Astrocyte (in vitro differentiated cells and primary cell): Measurements from ENCODE around the gene LEFTY1. TPM values are rescaled to one million over a fixed set of nuclear protein-coding genes. Genes with fewer than 3 reads are reported as not detected.
A peak's percentile ranks its signal among the peaks of the same experiment; 100 is the strongest.

Source experiments
- DNase-seq: peaks from one replicate; pipeline ENCODE4 v3.0.0-alpha.2; 2010; ENCODE audit warnings: low read depth
- FAIRE-seq: peaks from 2 replicates; lab custom pipeline; 2011; peaks lifted over from hg19 to GRCh38; lab: Jason Lieb, UNC
- H2AFZ ChIP-seq: 2 replicates; pipeline ENCODE4 v1.6.0; 2012; ENCODE audit warnings: low read depth, low read length, inconsistent platforms
- H3K27ac ChIP-seq: 2 replicates; pipeline ENCODE4 v1.5.1; 2011; ENCODE audit warnings: low read depth, low read length, inconsistent platforms
- H3K27me3 ChIP-seq: 2 replicates; pipeline ENCODE4 v1.6.0; 2011; ENCODE audit warnings: low read length, inconsistent platforms; ENCODE audit not compliant: insufficient read depth
- H3K36me3 ChIP-seq: 2 replicates; pipeline ENCODE4 v1.5.1; 2011; ENCODE audit warnings: low read length, inconsistent platforms; ENCODE audit not compliant: insufficient read depth
- H3K4me1 ChIP-seq: 2 replicates; pipeline ENCODE4 v1.5.1; 2011; ENCODE audit warnings: low read length, inconsistent platforms; ENCODE audit not compliant: insufficient read depth
- H3K4me2 ChIP-seq: 2 replicates; pipeline ENCODE4 v1.6.0; 2012; ENCODE audit warnings: low read length, inconsistent platforms
- H3K4me3 ChIP-seq: 2 replicates; pipeline ENCODE4 v1.5.1; 2011; ENCODE audit warnings: low read depth, mild to moderate bottlenecking, low read length, inconsistent platforms; ENCODE audit not compliant: insufficient read depth
- H3K79me2 ChIP-seq: 2 replicates; pipeline ENCODE4 v1.6.0; 2012; ENCODE audit warnings: mild to moderate bottlenecking, low read length, inconsistent platforms; ENCODE audit not compliant: insufficient read depth
- H3K9ac ChIP-seq: 2 replicates; pipeline ENCODE4 v1.6.0; 2012; ENCODE audit warnings: mild to moderate bottlenecking, low read length, inconsistent platforms
- H3K9me3 ChIP-seq: 2 replicates; pipeline ENCODE4 v1.5.1; 2012; ENCODE audit warnings: low read depth, mild to moderate bottlenecking, low read length, inconsistent platforms; ENCODE audit not compliant: insufficient read depth
- H4K20me1 ChIP-seq: 2 replicates; pipeline ENCODE4 v1.6.0; 2012; ENCODE audit warnings: low read length, inconsistent platforms; ENCODE audit not compliant: insufficient read depth
- H3K27ac Mint-ChIP-seq: one replicate; pipeline ENCODE4 v1.8.0; 2021; ENCODE audit warnings: mild to moderate bottlenecking, mixed read lengths; ENCODE audit not compliant: unreplicated experiment
- H3K27me3 Mint-ChIP-seq: one replicate; pipeline ENCODE4 v1.8.0; 2021; ENCODE audit warnings: low read depth, mixed read lengths; ENCODE audit not compliant: unreplicated experiment
- H3K36me3 Mint-ChIP-seq: one replicate; pipeline ENCODE4 v1.8.0; 2021; ENCODE audit warnings: low read depth, mixed read lengths; ENCODE audit not compliant: unreplicated experiment
- H3K4me1 Mint-ChIP-seq: one replicate; pipeline ENCODE4 v1.8.0; 2021; ENCODE audit warnings: low read depth, mixed read lengths; ENCODE audit not compliant: unreplicated experiment
- H3K4me3 Mint-ChIP-seq: one replicate; pipeline ENCODE4 v1.8.0; 2021; ENCODE audit warnings: mild to moderate bottlenecking, moderate library complexity, mixed read lengths; ENCODE audit not compliant: unreplicated experiment
- H3K9me3 Mint-ChIP-seq: one replicate; pipeline ENCODE4 v1.8.0; 2021; ENCODE audit warnings: mild to moderate bottlenecking, mixed read lengths; ENCODE audit not compliant: unreplicated experiment
- EZH2 ChIP-seq: IDR thresholded peaks from 2 replicates; pipeline ENCODE4 v1.6.1; 2012; ENCODE audit warnings: mild to moderate bottlenecking, low read length, inconsistent platforms; ENCODE audit not compliant: insufficient read depth
- total RNA-seq: library from RNA; stranded (reverse); gene quantifications from 2 replicates; pipeline ENCODE4 v1.2.1, GENCODE V29; 2021
- TF ChIP-seq, protein P1 (sequence below): IDR thresholded peaks from 2 replicates; pipeline ENCODE4 v1.5.1; 2011; ENCODE audit warnings: low read depth, mild to moderate bottlenecking, inconsistent platforms, low read length, moderate library complexity; ENCODE audit not compliant: insufficient read depth

Gene LEFTY1
- total RNA-seq, 1 donor from 2014 or later = 4.2 TPM

- H3K36me3 Mint-ChIP-seq = peaks cover 1% of the 10 kb centered on the region
- peak overlapping the region; percentile 93 for H3K4me2 ChIP-seq
- no peak overlapping the region for H3K27ac ChIP-seq
- no peak overlapping the region for H3K9ac ChIP-seq
- H3K4me3 ChIP-seq = no peak overlapping the region
- H3K4me1 Mint-ChIP-seq = peaks cover 7% of the 10 kb centered on the region
- H3K4me1 ChIP-seq = peaks cover 9% of the 10 kb centered on the region
- H3K4me3 Mint-ChIP-seq = peak overlapping the region; percentile 89
- H3K9me3 ChIP-seq = no peaks in the 10 kb centered on the region
- DNase-seq (no peak), FAIRE-seq (no peak)
- H2AFZ ChIP-seq = no peak overlapping the region
- no peak overlapping the region for H3K27ac Mint-ChIP-seq
- no peaks in the 10 kb centered on the region for H3K36me3 ChIP-seq
- H3K79me2 ChIP-seq = no peaks in the 10 kb centered on the region
- H3K9me3 Mint-ChIP-seq = no peaks in the 10 kb centered on the region
- no peaks in the 10 kb centered on the region for H3K27me3 ChIP-seq
- peaks cover 49% of the 10 kb centered on the region for H4K20me1 ChIP-seq
- peaks cover 2% of the 10 kb centered on the region for H3K27me3 Mint-ChIP-seq
- TF ChIP-seq EZH2 = no peak
- TF ChIP-seq, protein P1, sequence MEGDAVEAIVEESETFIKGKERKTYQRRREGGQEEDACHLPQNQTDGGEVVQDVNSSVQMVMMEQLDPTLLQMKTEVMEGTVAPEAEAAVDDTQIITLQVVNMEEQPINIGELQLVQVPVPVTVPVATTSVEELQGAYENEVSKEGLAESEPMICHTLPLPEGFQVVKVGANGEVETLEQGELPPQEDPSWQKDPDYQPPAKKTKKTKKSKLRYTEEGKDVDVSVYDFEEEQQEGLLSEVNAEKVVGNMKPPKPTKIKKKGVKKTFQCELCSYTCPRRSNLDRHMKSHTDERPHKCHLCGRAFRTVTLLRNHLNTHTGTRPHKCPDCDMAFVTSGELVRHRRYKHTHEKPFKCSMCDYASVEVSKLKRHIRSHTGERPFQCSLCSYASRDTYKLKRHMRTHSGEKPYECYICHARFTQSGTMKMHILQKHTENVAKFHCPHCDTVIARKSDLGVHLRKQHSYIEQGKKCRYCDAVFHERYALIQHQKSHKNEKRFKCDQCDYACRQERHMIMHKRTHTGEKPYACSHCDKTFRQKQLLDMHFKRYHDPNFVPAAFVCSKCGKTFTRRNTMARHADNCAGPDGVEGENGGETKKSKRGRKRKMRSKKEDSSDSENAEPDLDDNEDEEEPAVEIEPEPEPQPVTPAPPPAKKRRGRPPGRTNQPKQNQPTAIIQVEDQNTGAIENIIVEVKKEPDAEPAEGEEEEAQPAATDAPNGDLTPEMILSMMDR = no peak
These were observed 8.3 kb downstream of the LEFTY1 start for GRCh38 chr1:225880636-225881035.

DNA sequence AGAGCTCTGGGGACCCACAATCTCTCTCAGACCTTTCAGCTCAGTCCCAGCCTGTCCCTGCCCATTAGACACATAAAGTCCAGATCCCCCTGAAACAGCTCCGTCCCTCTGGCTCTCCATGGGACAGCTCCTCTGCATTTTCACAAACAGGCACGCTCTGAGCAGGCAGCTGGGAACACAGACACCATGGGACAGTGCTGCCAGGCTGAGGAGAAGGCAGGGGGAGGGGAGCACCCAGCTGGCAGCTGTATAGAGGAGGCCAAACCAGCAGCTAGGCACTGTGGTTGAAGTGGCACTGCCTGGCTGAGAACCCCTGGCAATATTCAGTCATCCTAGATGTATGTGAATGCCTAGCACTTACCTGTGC lies 8.7 kb downstream of the LEFTY1 start:
- H3K9ac ChIP-seq = no peak overlapping the region
- no peaks in the 10 kb centered on the region for H3K27me3 ChIP-seq
- no peak overlapping the region for H3K27ac Mint-ChIP-seq
- DNase-seq = no peak
- H3K27ac ChIP-seq = no peak overlapping the region
- H3K4me2 ChIP-seq = no peak overlapping the region
- H2AFZ ChIP-seq = no peak overlapping the region
- no peaks in the 10 kb centered on the region for H3K9me3 ChIP-seq
- H3K4me3 Mint-ChIP-seq = peak overlapping the region; percentile 89
- peaks cover 7% of the 10 kb centered on the region for H3K4me1 Mint-ChIP-seq
- peaks cover 2% of the 10 kb centered on the region for H3K27me3 Mint-ChIP-seq
- FAIRE-seq = no peak
- no peaks in the 10 kb centered on the region for H3K79me2 ChIP-seq
- peaks cover 3% of the 10 kb centered on the region for H3K36me3 Mint-ChIP-seq
- H3K4me1 ChIP-seq = peaks cover 9% of the 10 kb centered on the region
- no peaks in the 10 kb centered on the region for H3K36me3 ChIP-seq
- H3K4me3 ChIP-seq = no peak overlapping the region
- no peaks in the 10 kb centered on the region for H3K9me3 Mint-ChIP-seq
- H4K20me1 ChIP-seq = peaks cover 53% of the 10 kb centered on the region
- TF ChIP-seq, protein P1 = no peak
- TF ChIP-seq EZH2 = no peak

- H3K4me3 ChIP-seq = no peak overlapping the region
- H3K4me3 Mint-ChIP-seq = peak overlapping the region; percentile 89
- TF ChIP-seq, protein P1 = no peak
- no peak for TF ChIP-seq EZH2
These were observed 9.3 kb downstream of the LEFTY1 start for GRCh38 chr1:225879521-225880221.

More at GRCh38 chr1:225879521-225880221, 9.3 kb downstream of the LEFTY1 start:
- no peak overlapping the region for H3K9ac ChIP-seq
- no peaks in the 10 kb centered on the region for H3K79me2 ChIP-seq
- Mint-ChIP-seq H3K27ac (no peak overlapping the region), H3K4me1 (peaks cover 7% of the 10 kb centered on the region), H3K9me3 (no peaks in the 10 kb centered on the region), H3K27me3 (peaks cover 2% of the 10 kb centered on the region), H3K36me3 (peaks cover 4% of the 10 kb centered on the region)
- peaks cover 9% of the 10 kb centered on the region for H3K4me1 ChIP-seq
- H3K27ac ChIP-seq = no peak overlapping the region
- DNase-seq (no peak), FAIRE-seq (no peak)
- no peaks in the 10 kb centered on the region for H3K9me3 ChIP-seq
- H2AFZ ChIP-seq = no peak overlapping the region
- H3K36me3 ChIP-seq = no peaks in the 10 kb centered on the region
- no peak overlapping the region for H3K4me2 ChIP-seq
- peaks cover 56% of the 10 kb centered on the region for H4K20me1 ChIP-seq
- H3K27me3 ChIP-seq = no peaks in the 10 kb centered on the region
